Neural cell (in vitro differentiated cells): ENCODE measurements around the gene HPGD. TPM values are rescaled to one million over a fixed set of nuclear protein-coding genes. Genes with fewer than 3 reads are reported as not detected.

ENCODE experiments used
- H2AFZ ChIP-seq: fragments of 200-600, 300-800 bp; sonication (generic), shearing (Covaris generic); 2 replicates; pipeline ENCODE4 v1.6.0; 2014; ENCODE audit warnings: low read depth, mild to moderate bottlenecking, antibody characterized with exemption, low read length, moderate library complexity
- H3F3A ChIP-seq: fragments of 200-600 bp; shearing (Covaris generic); 2 replicates; pipeline ENCODE4 v1.6.1; 2016; ENCODE audit warnings: mild to moderate bottlenecking, moderate library complexity, mixed read lengths, antibody characterized with exemption, low read length; ENCODE audit not compliant: insufficient read depth, poor library complexity, severe bottlenecking
- H3K27ac ChIP-seq: fragments of 200-600, 300-800 bp; sonication (generic), shearing (Covaris generic); 2 replicates; pipeline ENCODE4 v1.5.1; 2014; ENCODE audit warnings: mild to moderate bottlenecking, low read length, moderate library complexity
- H3K27me3 ChIP-seq: fragments of 300-800, 200-600 bp; sonication (generic), shearing (Covaris generic); 2 replicates; pipeline ENCODE4 v1.6.0; 2014; ENCODE audit warnings: mild to moderate bottlenecking, low read depth, low read length, moderate library complexity; ENCODE audit not compliant: insufficient read depth
- H3K36me3 ChIP-seq: fragments of 300-800, 200-600 bp; sonication (generic), shearing (Covaris generic); 2 replicates; pipeline ENCODE4 v1.5.1; 2014; ENCODE audit warnings: mild to moderate bottlenecking, antibody characterized with exemption, low read length, moderate library complexity; ENCODE audit not compliant: insufficient read depth
- H3K4me2 ChIP-seq: fragments of 300-800, 200-600 bp; sonication (generic), shearing (Covaris generic); 2 replicates; pipeline ENCODE4 v1.6.0; 2014; ENCODE audit warnings: mild to moderate bottlenecking, low read length
- H3K4me3 ChIP-seq: fragments of 300-800, 200-600 bp; sonication (generic), shearing (Covaris generic); 2 replicates; pipeline ENCODE4 v1.5.1; 2014; ENCODE audit warnings: mild to moderate bottlenecking, low read length, moderate library complexity
- H3K79me2 ChIP-seq: fragments of 200-600 bp; shearing (Covaris generic); replicated peaks from 2 replicates; pipeline ENCODE4 v1.6.0; 2014; ENCODE audit warnings: mild to moderate bottlenecking, low read length, moderate library complexity; ENCODE audit not compliant: insufficient read depth
- H3K9ac ChIP-seq: fragments of 300-800, 200-600 bp; sonication (generic), shearing (Covaris generic); 2 replicates; pipeline ENCODE4 v1.6.1; 2016; ENCODE audit warnings: mild to moderate bottlenecking, low read length, mixed read lengths
- H3K9me2 ChIP-seq: fragments of 200-600 bp; shearing (Covaris generic); 2 replicates; pipeline ENCODE4 v1.6.1; 2016; ENCODE audit warnings: mild to moderate bottlenecking, low read length, mixed read lengths; ENCODE audit not compliant: insufficient read depth
- H3K9me3 ChIP-seq: fragments of 200-600, 300-800 bp; sonication (generic), shearing (Covaris generic); 2 replicates; pipeline ENCODE4 v1.6.1; 2016; ENCODE audit warnings: mild to moderate bottlenecking, mixed run types, low read length, moderate library complexity, mixed read lengths
- H4K20me1 ChIP-seq: fragments of 200-600 bp; shearing (Covaris generic); 2 replicates; pipeline ENCODE4 v1.6.1; 2016; ENCODE audit warnings: mild to moderate bottlenecking, mixed run types; ENCODE audit not compliant: insufficient read depth
- EP300 ChIP-seq: fragments of 450-650 bp; conservative IDR thresholded peaks from 2 replicates; pipeline ENCODE4 v1.6.1; 2014; ENCODE audit warnings: antibody characterized with exemption, mild to moderate bottlenecking, moderate library complexity; ENCODE audit not compliant: poor library complexity, severe bottlenecking
- EZH2 ChIP-seq: fragments of 200-600, 300-800 bp; shearing (Covaris generic), sonication (generic); IDR thresholded peaks from 2 replicates; pipeline ENCODE4 v1.6.1; 2014; ENCODE audit warnings: antibody characterized with exemption, low read length, borderline replicate concordance, mild to moderate bottlenecking; ENCODE audit not compliant: insufficient read depth, poor library complexity, severe bottlenecking
- MXI1 ChIP-seq: fragments of 450-650 bp; conservative IDR thresholded peaks from 2 replicates; pipeline ENCODE4 v1.6.1; 2014; ENCODE audit warnings: antibody characterized with exemption, mild to moderate bottlenecking; ENCODE audit not compliant: poor library complexity, severe bottlenecking
- POLR2AphosphoS5 ChIP-seq: IDR thresholded peaks from 2 replicates; pipeline ENCODE4 v1.6.1; 2012
- RAD21 ChIP-seq: fragments of 450-650 bp; conservative IDR thresholded peaks from 2 replicates; pipeline ENCODE4 v1.6.1; 2014; ENCODE audit warnings: antibody characterized with exemption, mild to moderate bottlenecking, moderate library complexity
- SMC3 ChIP-seq: fragments of 450-650 bp; conservative IDR thresholded peaks from 2 replicates; pipeline ENCODE4 v1.6.1; 2014; ENCODE audit warnings: antibody characterized with exemption, mild to moderate bottlenecking, moderate library complexity; ENCODE audit not compliant: poor library complexity
- TAF1 ChIP-seq: IDR thresholded peaks from 2 replicates; pipeline ENCODE4 v1.6.1; 2012; ENCODE audit warnings: low read depth
- polyA plus RNA-seq: library from polyadenylated mRNA; depleted of rRNA; stranded (reverse); fragments of >200 nt; gene quantifications from 2 replicates; pipeline ENCODE4 v1.2.3, GENCODE V29; 2014
- TF ChIP-seq, protein P1 (sequence below): IDR thresholded peaks from 2 replicates; pipeline ENCODE4 v1.6.1; 2012; ENCODE audit warnings: borderline replicate concordance
- TF ChIP-seq, protein P2 (sequence below): fragments of 450-650 bp; IDR thresholded peaks from 2 replicates; pipeline ENCODE4 v1.5.1; 2014; ENCODE audit warnings: antibody characterized with exemption, mild to moderate bottlenecking, moderate library complexity; ENCODE audit not compliant: poor library complexity, severe bottlenecking

The HPGD gene
- polyA plus RNA-seq, 1 donor from 2014 or later, result 23.7 TPM

DNA sequence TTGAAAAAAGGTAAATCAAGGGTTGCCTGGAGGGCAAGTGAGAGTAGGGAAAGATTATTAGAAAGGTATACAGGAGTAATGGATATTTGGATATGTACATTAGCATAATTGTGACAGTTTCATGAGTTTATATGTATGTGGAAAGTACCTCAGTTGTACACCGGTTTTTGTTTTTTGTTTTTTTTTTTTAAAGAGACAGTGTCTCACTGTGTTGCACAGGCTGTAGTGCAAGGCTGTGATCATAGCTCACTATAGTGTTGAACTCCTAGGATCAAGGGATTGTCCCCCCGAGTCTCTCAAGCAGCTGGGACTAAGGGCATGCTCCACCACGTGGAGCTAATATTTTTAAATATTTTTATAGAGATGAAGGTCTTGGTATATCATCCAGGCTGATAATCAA is 15.3 kb upstream of the HPGD start:
- Histone ChIP-seq H3K27me3 (no peaks in the 10 kb centered on the region), H3K9ac (no peak overlapping the region), H2AFZ (no peak overlapping the region), H3K27ac (no peak overlapping the region), H3F3A (no peaks in the 10 kb centered on the region), H4K20me1 (no peaks in the 10 kb centered on the region), H3K4me2 (no peak overlapping the region), H3K9me3 (no peaks in the 10 kb centered on the region), H3K79me2 (no peaks in the 10 kb centered on the region), H3K9me2 (no peaks in the 10 kb centered on the region), H3K36me3 (no peaks in the 10 kb centered on the region), H3K4me3 (no peak overlapping the region)
- no peak for TF ChIP-seq MXI1
- no peak for TF ChIP-seq EZH2
- TF ChIP-seq TAF1, result no peak
- TF ChIP-seq POLR2AphosphoS5, result no peak
- no peak for TF ChIP-seq SMC3
- no peak for TF ChIP-seq RAD21
- no peak for TF ChIP-seq EP300
- TF ChIP-seq, protein P1, sequence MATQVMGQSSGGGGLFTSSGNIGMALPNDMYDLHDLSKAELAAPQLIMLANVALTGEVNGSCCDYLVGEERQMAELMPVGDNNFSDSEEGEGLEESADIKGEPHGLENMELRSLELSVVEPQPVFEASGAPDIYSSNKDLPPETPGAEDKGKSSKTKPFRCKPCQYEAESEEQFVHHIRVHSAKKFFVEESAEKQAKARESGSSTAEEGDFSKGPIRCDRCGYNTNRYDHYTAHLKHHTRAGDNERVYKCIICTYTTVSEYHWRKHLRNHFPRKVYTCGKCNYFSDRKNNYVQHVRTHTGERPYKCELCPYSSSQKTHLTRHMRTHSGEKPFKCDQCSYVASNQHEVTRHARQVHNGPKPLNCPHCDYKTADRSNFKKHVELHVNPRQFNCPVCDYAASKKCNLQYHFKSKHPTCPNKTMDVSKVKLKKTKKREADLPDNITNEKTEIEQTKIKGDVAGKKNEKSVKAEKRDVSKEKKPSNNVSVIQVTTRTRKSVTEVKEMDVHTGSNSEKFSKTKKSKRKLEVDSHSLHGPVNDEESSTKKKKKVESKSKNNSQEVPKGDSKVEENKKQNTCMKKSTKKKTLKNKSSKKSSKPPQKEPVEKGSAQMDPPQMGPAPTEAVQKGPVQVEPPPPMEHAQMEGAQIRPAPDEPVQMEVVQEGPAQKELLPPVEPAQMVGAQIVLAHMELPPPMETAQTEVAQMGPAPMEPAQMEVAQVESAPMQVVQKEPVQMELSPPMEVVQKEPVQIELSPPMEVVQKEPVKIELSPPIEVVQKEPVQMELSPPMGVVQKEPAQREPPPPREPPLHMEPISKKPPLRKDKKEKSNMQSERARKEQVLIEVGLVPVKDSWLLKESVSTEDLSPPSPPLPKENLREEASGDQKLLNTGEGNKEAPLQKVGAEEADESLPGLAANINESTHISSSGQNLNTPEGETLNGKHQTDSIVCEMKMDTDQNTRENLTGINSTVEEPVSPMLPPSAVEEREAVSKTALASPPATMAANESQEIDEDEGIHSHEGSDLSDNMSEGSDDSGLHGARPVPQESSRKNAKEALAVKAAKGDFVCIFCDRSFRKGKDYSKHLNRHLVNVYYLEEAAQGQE, result no peak
- TF ChIP-seq, protein P2, sequence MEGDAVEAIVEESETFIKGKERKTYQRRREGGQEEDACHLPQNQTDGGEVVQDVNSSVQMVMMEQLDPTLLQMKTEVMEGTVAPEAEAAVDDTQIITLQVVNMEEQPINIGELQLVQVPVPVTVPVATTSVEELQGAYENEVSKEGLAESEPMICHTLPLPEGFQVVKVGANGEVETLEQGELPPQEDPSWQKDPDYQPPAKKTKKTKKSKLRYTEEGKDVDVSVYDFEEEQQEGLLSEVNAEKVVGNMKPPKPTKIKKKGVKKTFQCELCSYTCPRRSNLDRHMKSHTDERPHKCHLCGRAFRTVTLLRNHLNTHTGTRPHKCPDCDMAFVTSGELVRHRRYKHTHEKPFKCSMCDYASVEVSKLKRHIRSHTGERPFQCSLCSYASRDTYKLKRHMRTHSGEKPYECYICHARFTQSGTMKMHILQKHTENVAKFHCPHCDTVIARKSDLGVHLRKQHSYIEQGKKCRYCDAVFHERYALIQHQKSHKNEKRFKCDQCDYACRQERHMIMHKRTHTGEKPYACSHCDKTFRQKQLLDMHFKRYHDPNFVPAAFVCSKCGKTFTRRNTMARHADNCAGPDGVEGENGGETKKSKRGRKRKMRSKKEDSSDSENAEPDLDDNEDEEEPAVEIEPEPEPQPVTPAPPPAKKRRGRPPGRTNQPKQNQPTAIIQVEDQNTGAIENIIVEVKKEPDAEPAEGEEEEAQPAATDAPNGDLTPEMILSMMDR, result no peak

DNA sequence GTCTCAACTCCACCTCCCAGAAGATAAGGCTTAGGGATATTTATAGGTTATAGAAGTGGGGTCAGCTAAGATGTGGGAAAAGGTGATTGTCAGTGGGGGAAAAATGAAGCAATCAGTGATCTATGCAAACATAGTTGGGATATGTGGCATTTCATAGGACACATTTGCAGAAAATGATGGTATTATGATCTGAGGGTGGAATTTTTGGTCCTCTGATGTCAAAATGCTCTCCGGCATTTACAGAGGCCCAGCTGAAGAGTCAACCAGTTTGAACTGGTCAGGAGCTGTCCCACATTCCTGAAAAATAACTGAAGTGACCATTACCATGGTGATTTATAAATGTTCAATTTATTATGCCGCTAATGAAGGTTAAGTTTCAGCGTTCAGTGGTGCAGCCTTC is 12.2 kb upstream of the HPGD start:
- H3K9ac ChIP-seq, result no peak overlapping the region
- H3K9me2 ChIP-seq, result no peaks in the 10 kb centered on the region
- H3K4me2 ChIP-seq, result no peak overlapping the region
- TF ChIP-seq SMC3 (no peak), TAF1 (no peak), EP300 (no peak), RAD21 (no peak), POLR2AphosphoS5 (no peak), MXI1 (no peak), EZH2 (no peak)
- TF ChIP-seq, protein P1, result no peak
- TF ChIP-seq, protein P2, result no peak
- H2AFZ ChIP-seq, result no peak overlapping the region
- H3K36me3 ChIP-seq, result no peaks in the 10 kb centered on the region
- H3K27me3 ChIP-seq, result no peaks in the 10 kb centered on the region
- H3K4me3 ChIP-seq, result no peak overlapping the region
- no peaks in the 10 kb centered on the region for H3F3A ChIP-seq
- no peaks in the 10 kb centered on the region for H3K79me2 ChIP-seq
- no peaks in the 10 kb centered on the region for H3K9me3 ChIP-seq
- H4K20me1 ChIP-seq, result no peaks in the 10 kb centered on the region
- no peak overlapping the region for H3K27ac ChIP-seq
